GM19238 (cell line): ENCODE measurements around the gene F2RL1.
"Not testable (repeated sequence)": the region's sequence is repeated elsewhere in the genome, so short reads cannot be mapped to it uniquely, and the experiment has no call there.

Source experiments
- DNase-seq: peaks from one replicate; pipeline ENCODE4 v3.0.0; 2011; ENCODE audit warnings: low spot score; ENCODE audit not compliant: insufficient read length

Gene F2RL1, protein sequence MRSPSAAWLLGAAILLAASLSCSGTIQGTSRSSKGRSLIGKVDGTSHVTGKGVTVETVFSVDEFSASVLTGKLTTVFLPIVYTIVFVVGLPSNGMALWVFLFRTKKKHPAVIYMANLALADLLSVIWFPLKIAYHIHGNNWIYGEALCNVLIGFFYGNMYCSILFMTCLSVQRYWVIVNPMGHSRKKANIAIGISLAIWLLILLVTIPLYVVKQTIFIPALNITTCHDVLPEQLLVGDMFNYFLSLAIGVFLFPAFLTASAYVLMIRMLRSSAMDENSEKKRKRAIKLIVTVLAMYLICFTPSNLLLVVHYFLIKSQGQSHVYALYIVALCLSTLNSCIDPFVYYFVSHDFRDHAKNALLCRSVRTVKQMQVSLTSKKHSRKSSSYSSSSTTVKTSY

GRCh38 chr5:76818844-76819831, at the start of gene F2RL1:
F2RL1 (plus strand) TSS chr5:76819030; CDS start chr5:76819183, 153 bp downstream.
- no peak for DNase-seq

DNA sequence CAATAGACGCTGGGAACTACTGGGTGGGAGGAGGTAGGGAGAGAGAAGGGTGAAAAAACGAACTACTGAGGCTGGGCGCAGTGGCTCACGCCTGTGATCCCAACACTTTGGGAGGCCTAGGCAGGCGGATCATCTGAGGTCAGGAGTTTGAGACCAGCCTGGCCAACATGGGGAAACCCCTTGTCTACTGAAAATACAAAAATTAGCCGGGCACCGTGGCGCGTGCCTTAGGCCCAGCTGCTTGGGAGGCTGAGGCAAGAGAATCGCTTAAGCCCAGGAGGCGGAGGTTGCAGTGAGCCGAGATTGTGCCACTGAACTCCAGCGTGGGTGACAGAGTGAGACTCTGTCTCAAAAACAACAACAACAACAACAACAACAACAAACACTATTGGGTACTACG, 47.8 kb upstream of the F2RL1 start:
- DNase-seq, result not testable (repeated sequence)

GRCh38 chr5:76771705-76772405, 47.0 kb upstream of the F2RL1 start:
- DNase-seq, result no peak

DNA sequence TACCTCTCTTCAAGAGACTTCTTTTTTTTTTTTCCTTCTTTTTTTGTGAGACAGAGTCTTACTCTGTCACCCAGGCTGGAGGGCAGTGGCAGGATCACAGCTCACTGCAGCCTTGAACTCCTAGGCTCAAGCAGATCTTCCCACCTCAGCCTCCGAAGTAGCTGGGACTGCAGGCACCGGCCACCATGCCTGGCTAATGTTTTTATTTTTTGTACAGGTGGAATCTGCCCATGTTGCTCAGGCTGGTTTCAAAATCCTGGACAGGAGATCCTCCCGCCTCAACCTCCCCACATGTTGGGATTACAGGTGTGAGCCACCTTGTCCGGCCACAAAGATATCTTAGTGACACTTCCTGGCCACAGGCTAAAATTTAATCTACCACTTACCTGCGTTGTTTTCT, 42.9 kb upstream of the F2RL1 start:
- DNase-seq, result no peak

DNA sequence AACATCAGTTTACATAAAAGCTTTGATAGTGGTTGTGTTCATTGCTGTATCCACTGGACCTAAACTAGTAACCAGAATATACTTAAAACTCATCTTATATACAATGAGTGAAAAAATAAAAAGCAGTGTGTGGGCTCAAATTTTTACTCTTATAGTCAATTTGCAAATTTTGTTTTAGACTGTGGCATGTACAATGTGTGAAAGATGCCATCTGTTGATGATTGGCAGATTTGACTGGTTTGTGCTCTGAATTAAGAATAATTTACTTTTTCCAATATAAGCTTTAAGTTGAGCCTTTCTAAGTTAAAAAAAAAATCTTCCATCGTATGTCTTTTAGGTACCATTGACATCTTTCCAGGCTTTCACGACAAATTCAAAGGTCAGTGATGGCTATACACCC, 42.4 kb upstream of the F2RL1 start:
- no peak for DNase-seq

DNA sequence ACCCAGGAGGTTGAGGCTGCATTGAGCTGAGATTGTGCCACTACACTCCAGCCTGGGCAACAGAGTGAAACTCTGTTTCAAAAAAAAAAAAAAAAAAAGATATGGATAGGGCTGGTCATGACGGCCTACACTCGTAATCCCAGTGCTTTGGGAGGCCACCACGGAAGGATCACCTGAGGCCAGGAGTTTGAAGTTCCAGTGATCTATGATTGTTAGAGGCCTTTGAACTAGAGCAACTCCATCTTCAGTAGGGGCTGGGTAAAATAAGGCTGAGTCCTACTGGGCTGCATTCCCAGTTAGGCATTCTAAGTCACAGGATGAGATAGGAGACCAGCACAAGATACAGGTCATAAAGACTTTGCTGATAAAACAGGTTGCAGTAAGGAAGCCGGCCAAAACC, 38.2 kb upstream of the F2RL1 start:
- not testable (repeated sequence) for DNase-seq

- no peak for DNase-seq
Measured at GRCh38 chr5:76781775-76782174, 37.1 kb upstream of the F2RL1 start.

- no peak for DNase-seq
Measured at GRCh38 chr5:76782444-76782843, 36.4 kb upstream of the F2RL1 start.

- DNase-seq, result no peak
Measured at GRCh38 chr5:76787237-76787636, 31.6 kb upstream of the F2RL1 start.

DNA sequence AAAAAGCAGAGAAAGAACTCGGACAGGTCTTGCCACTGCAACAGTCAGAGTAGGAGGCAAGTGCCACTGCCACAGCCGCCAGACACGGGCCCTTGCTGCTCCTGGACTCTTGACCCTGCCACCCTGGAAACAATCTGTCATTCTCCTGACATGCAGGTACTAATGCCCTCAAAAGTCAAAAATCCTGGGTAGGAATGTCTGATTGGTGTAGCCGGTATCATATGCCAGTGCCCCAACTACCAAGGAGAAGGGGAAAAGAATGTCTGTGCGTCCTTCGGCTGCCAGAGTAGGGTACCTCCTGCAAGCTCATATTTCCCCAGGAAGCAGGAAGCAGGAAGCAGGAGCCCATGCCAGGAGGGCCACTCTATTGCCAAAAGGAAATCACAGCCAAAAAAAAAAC, 30.5 kb upstream of the F2RL1 start:
- no peak for DNase-seq

DNA sequence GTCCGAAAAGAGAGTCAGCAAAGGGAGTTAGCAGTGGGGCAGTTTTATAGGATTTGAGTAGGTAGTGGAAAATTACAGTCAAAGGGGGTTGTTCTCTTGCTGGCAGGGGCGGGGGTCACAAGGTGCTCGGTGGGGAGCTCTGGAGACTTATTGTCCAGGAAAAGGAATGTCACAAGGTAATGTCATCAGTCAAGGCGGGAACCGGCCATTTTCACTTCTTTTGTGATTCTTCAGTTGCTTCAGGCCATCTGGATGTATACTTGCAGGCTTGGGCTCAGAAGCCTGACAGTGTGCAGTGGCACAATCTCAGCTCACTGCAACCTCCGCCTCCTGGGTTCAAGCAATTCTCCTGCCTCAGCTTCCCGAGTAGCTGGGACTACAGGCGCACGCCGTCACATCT, 29.6 kb upstream of the F2RL1 start:
- DNase-seq, result not testable (repeated sequence)

DNA sequence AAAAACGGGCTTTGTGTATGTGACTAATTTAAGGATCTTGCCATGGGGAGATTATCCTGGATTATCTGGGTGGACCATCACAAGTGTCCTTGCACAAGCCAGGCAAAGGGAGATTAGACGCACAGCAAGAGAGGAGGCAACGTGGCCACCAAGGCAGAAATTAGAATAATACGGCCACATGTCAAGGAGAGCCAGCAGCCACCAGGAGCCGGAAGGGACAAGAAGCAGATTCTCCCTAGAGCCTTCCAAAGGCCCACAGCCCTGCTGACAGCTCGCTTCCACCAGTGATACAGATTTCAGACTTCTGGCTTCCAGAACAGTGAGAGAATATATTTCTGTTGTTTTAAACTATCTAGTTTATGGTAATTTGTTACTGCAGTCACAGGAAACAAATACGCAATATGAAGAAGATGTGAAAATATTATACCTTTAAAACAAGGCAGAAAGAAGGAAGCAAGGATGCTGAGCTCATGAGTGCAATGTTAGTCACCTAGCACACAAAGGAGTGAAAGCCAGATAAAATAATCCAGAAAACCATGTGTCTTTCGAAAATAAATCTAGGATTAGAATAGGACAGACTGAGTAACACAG, 28.7 kb upstream of the F2RL1 start:
- DNase-seq, result no peak

DNA sequence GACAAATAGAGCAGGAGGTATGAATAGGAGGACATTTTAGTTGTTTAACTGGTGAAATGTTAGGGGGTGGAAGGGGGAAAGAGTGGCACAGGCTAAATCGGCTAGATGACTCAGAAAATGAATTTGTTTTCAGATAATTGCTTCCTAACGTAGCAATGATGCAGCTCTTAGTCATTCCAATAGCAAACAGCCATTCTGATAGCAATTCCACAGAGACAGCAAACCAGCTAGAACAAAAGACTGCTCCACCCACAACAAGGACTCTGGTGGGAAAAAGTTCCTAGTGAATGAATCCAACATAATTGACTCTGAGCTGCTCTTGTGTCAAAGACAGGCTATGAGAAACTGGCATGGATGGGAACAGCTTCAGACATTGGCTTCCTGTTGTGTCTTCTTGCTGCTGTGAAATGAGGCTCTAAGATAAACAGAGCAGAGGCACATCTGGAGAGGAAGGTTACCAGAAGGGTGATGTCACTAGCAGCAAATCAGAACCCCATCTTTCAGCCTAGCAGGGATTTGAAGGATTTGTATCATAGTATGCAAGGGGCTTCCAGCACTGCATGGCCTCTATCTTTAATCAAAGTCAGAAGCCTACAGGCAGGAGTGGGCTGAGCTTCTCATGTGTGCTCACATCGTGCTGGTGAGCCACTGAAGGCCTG, 28.1 kb upstream of the F2RL1 start:
- no peak for DNase-seq

DNA sequence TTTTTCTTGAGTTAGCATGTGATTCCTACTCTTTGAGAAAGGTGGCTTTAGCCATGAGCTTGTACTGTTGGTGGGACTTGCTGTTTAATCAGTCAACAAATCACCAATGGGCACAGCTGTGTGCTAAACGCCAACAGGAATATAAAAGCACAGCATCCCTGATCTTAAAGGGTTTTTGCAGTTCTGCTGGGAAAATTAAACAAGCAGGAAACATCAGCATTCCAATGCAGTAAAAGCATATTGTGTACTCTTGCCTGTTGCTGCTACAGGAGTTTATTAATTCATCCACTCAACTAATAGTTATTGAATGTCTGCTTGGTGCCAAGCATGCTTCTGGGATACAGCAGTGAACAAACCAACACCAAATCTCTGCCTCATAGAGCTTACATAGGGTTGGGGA, 27.4 kb upstream of the F2RL1 start:
- no peak for DNase-seq

DNA sequence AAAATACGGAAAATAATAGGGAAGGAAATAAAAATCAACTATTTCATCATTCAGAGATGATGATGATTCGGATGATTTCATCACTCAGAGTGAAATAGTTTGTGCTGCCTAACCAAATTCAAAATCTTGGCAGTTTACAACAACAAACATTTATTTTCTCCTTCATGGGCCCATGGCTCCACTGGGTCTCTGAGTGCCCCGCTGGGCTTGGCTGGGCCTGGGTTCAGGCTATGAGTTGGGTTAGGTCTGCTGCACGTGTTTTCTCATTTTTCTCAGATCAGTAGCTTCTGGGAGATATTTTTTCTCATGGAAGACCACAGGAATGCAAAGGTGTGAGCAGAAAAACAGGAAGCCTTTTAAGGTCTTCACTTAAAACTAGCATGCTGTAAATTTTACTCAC, 24.0 kb upstream of the F2RL1 start:
- no peak for DNase-seq

DNA sequence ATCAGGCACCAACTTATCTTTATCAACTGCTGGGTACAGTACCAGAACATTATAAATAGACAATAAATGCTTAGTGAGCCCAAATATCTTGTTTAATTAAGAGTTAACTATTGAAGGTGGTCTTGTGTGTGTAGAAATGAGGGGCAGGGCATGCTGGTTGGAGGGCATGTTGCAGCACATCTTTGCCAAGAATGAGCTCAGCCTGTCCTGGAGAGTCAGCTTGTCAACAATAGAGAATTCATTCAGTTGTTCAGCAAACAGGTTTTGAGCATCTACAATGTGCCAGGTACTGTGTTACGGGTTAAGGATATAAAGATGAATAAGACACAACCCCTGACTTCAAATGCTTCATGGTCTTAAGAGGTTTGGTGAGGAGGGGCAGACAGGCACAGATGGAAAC, 19.2 kb upstream of the F2RL1 start:
- DNase-seq, result no peak

- DNase-seq, result no peak
Measured at GRCh38 chr5:76800579-76800978, 18.3 kb upstream of the F2RL1 start.

DNA sequence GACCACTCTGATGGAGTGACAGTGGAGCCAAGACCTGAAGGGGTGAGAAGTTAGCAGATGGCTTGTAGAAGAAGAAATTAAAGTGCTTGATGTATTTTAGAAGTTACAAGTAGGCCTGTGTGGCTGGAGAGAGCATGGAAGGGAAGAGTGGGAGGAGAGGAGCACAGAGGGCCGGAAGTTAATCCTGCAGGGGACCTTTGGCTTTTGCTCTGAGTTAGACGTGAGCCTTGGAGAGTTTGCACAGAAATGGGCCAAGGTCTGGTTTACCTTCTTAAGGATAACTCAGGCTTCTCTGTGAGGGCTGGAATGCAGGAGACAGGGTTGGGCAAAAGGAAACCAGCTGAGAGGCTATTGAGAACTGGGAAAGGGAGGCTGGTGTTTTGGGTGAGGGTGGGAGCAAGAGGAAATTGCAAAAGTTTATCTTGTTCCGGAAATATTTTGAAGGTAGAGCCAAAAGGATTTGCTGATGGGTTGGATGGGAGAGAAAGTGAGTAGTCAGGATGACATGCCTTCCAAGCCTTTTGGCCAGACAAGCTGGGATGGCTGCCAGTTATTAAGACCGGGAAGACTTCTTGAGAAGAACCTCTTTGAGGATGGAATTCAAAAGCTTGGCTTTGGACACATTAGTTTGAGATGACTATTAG, 17.5 kb upstream of the F2RL1 start:
- DNase-seq, result no peak

DNA sequence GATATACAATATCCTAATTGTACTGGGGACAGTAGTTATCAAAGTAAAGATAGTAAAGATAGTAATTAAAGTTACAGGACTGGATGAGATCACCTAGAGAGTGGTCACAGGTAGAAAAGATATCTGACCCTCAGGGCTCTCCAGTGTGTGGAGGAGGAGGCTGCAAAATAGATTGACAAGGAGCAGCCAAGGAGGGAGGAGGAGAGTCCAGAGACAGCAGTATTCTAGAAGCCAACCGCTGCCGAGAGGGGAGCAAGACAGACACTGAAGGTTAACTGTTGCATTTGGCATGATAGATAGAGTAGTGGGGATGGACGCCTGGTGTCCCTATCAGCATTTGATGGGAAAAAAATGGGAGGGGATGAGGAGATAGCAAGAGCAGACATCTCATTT, 17.0 kb upstream of the F2RL1 start:
- DNase-seq, result no peak

- no peak for DNase-seq
Measured at GRCh38 chr5:76804266-76804665, 14.6 kb upstream of the F2RL1 start.
